ENCODE results near the gene DTHD1.
A peak's percentile ranks its signal among the peaks of the same experiment; 100 is the strongest.

Gene DTHD1

GRCh38 chr4:36349938-36350549 lies 68.6 kb downstream of the DTHD1 start:
- DNase-seq = no peak

GRCh38 chr4:36351082-36351666 lies 69.8 kb downstream of the DTHD1 start:
- peak; percentile 76 for DNase-seq

- DNase-seq = no peak
Observed at GRCh38 chr4:36353998-36354397, 72.6 kb downstream of the DTHD1 start.

GRCh38 chr4:36358173-36358572 lies 76.8 kb downstream of the DTHD1 start:
- no peak for DNase-seq

GRCh38 chr4:36360755-36361154 lies 79.3 kb downstream of the DTHD1 start:
- DNase-seq = no peak

- no peak for DNase-seq
Observed at GRCh38 chr4:36363024-36363423, 81.6 kb downstream of the DTHD1 start.

- DNase-seq = no peak
Observed at GRCh38 chr4:36374836-36375511, 93.6 kb downstream of the DTHD1 start.

GRCh38 chr4:36385951-36386571 lies 104.6 kb downstream of the DTHD1 start:
- peak; percentile 23 for DNase-seq

- no peak for DNase-seq
Observed at GRCh38 chr4:36386691-36387090, 105.3 kb downstream of the DTHD1 start.

GRCh38 chr4:36388710-36389109 lies 107.3 kb downstream of the DTHD1 start:
- no peak for DNase-seq

- DNase-seq = no peak
Observed at GRCh38 chr4:36391411-36391810, 110.0 kb downstream of the DTHD1 start.

- no peak for DNase-seq
Observed at GRCh38 chr4:36392024-36392423, 110.6 kb downstream of the DTHD1 start.

- no peak for DNase-seq
Observed at GRCh38 chr4:36392916-36393315, 111.5 kb downstream of the DTHD1 start.

Data from activated gamma-delta T cell treated with Interleukin-2 at 50 U/mL for 16 hours (primary cell).